Epithelial cell of umbilical artery (primary cell): Measurements from ENCODE around the gene CEP290. TPM values are rescaled to one million over a fixed set of nuclear protein-coding genes. Genes with fewer than 3 reads are reported as not detected.

Experiments
- total RNA-seq: library from RNA; depleted of rRNA; stranded (reverse); fragments of >200 nt; gene quantifications from 2 replicates; pipeline ENCODE4 v1.2.3, GENCODE V29; 2014

The CEP290 gene, protein sequence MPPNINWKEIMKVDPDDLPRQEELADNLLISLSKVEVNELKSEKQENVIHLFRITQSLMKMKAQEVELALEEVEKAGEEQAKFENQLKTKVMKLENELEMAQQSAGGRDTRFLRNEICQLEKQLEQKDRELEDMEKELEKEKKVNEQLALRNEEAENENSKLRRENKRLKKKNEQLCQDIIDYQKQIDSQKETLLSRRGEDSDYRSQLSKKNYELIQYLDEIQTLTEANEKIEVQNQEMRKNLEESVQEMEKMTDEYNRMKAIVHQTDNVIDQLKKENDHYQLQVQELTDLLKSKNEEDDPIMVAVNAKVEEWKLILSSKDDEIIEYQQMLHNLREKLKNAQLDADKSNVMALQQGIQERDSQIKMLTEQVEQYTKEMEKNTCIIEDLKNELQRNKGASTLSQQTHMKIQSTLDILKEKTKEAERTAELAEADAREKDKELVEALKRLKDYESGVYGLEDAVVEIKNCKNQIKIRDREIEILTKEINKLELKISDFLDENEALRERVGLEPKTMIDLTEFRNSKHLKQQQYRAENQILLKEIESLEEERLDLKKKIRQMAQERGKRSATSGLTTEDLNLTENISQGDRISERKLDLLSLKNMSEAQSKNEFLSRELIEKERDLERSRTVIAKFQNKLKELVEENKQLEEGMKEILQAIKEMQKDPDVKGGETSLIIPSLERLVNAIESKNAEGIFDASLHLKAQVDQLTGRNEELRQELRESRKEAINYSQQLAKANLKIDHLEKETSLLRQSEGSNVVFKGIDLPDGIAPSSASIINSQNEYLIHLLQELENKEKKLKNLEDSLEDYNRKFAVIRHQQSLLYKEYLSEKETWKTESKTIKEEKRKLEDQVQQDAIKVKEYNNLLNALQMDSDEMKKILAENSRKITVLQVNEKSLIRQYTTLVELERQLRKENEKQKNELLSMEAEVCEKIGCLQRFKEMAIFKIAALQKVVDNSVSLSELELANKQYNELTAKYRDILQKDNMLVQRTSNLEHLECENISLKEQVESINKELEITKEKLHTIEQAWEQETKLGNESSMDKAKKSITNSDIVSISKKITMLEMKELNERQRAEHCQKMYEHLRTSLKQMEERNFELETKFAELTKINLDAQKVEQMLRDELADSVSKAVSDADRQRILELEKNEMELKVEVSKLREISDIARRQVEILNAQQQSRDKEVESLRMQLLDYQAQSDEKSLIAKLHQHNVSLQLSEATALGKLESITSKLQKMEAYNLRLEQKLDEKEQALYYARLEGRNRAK (N-terminal part only)
- 16.2 and 31.5 TPM in 2 replicates for total RNA-seq

DNA sequence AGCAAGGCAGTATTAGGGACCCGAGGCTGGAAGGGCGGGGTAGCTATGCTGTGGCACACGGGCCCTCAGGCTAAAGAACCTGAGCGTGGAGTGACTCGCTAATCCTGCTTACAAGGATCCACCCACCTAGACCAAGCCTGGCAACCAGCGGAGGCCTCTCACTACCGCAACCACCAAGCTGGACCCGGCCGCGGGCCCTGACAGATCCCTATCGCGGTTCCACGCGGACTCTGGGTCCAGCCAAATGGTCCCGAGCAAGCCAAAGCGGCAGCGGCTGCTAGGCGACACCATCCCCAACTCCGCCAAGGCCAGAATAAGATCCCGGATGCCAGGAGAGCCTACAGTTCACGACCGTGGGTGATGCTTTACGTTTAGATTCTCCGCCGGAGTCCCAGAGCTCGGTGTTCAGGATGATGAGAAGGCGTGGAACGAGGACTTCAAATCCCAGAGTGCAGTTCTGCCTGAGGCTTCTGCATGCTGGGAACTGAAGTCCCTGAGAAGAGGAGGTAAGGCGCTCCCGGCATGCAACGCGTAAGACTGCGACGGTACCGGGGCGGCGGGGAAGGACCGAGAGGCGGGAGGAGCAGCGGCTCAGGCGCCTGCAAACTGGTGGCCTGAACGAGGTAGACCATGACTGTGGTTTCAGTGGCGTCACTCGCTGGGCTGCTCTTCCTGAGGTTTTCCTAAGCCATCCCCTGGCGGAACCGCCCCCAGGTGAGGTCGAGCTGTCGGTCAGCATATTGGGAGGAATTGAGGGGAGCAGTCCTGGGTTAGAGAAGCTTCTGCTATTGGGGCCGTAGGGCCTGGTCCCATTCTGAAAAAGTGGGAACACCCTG lies at the start of gene CEP290, which contains the start of gene TMTC3:
TSS of gene CEP290 (minus strand) at position 315 of the 836 bp plus-strand sequence. CDS start 781 bp downstream, outside the sequence.
TSS of gene TMTC3 (plus strand) at position 534 of the 836 bp plus-strand sequence. CDS start 6,009 bp downstream, outside the sequence.

DNA sequence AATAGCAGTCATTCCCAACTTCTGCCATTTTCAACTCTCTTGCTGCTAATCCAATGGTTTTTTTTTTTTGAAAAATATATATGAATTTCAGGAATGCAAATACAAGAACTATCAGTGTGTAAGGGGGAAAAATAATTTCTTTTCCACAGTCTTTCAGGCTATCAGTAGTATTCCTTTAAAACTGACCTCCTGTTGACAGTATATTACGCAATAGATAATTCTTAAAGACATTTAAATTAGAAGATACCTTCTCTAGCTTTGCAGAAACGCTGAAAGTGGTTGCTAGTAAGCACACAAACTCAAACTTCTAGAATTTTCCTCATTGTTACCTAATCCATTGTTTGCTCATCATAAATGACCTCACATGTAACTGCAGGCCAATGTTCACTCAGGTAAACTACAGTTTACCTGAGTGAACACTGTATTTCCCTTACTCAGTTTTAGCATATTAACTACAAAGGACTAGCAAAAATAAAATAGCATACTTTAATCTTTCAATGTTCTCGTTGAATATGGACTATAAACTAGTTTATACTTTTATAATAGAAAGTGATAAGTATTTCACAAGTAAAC lies 112.7 kb downstream of the CEP290 start, which contains the start of gene C12orf50:
TSS of gene C12orf50 (minus strand) at position 309 of the 573 bp plus-strand sequence. CDS start 2,439 bp downstream, outside the sequence.

Other genes with a start within 250 kb of the CEP290 start
- gene C12orf50, start 112.7 kb downstream of the CEP290 start, total RNA-seq, result not detected in 2 replicates
- 35.1 and 62.9 TPM in 2 replicates for gene TMTC3, start 219 bp upstream of the CEP290 start, total RNA-seq